Skeletal muscle tissue (tissue), 4 donors: Measurements from ENCODE around the gene FLAD1. TPM values are rescaled to one million over a fixed set of nuclear protein-coding genes. Genes with fewer than 3 reads are reported as not detected.

ENCODE experiments used
- H3K27ac ChIP-seq: one replicate; pipeline ENCODE4 v1.7.0; 2013; ENCODE audit warnings: mild to moderate bottlenecking, low read depth, low read length, inconsistent platforms
- H3K27me3 ChIP-seq, 3 donors: one replicate each; pipeline ENCODE4 v1.7.0; 2013; ENCODE audit warnings: low read length in 3 of 3; ENCODE audit not compliant: control insufficient read depth in 3 of 3, insufficient read depth in 3 of 3
- H3K36me3 ChIP-seq, 3 donors: one replicate each; pipeline ENCODE4 v1.7.0; 2013; ENCODE audit warnings: low read length in 3 of 3; ENCODE audit not compliant: control insufficient read depth in 3 of 3, insufficient read depth in 3 of 3
- H3K4me1 ChIP-seq, 3 donors: one replicate each; pipeline ENCODE4 v1.7.0; 2013; ENCODE audit warnings: low read length in 3 of 3, mild to moderate bottlenecking in 3 of 3; ENCODE audit not compliant: control insufficient read depth in 3 of 3, insufficient read depth in 3 of 3
- H3K4me3 ChIP-seq, 3 donors: one replicate each; pipeline ENCODE4 v1.7.0; 2013; ENCODE audit warnings: low read length in 3 of 3
- H3K9ac ChIP-seq, 3 donors: one replicate each; pipeline ENCODE4 v1.7.0; 2013; ENCODE audit warnings: low read length in 3 of 3, mild to moderate bottlenecking in 3 of 3, moderate library complexity in 2 of 3, low read depth in 1 of 3
- H3K9me3 ChIP-seq, 3 donors: one replicate each; pipeline ENCODE4 v1.7.0; 2013; ENCODE audit warnings: low read length in 3 of 3; ENCODE audit not compliant: control insufficient read depth in 3 of 3
- total RNA-seq: library from RNA; depleted of rRNA; stranded (reverse); fragments of >200 nt; gene quantifications from one replicate; pipeline ENCODE4 v1.2.3, GENCODE V29; 2014
- donor health status: Osteomylitis.

FLAD1 gene
- total RNA-seq, 1 donor from 2014 or later, result 16.2 TPM

- H3K9me3 ChIP-seq, result no peaks in the 10 kb centered on the region
- no peak overlapping the region for H3K9ac ChIP-seq
- H3K27me3 ChIP-seq, result no peaks in the 10 kb centered on the region
- H3K4me1 ChIP-seq, result peaks cover 59 to 75% (median 61%) of the 10 kb centered on the region in 3 donors
- peaks cover 20 to 33% (median 21%) of the 10 kb centered on the region in 3 donors for H3K36me3 ChIP-seq
- H3K4me3 ChIP-seq, result no peak overlapping the region
- H3K27ac ChIP-seq, result peak overlapping the region; percentile 5
These were observed 23.7 kb upstream of the FLAD1 start for GRCh38 chr1:154959426-154959780.

DNA sequence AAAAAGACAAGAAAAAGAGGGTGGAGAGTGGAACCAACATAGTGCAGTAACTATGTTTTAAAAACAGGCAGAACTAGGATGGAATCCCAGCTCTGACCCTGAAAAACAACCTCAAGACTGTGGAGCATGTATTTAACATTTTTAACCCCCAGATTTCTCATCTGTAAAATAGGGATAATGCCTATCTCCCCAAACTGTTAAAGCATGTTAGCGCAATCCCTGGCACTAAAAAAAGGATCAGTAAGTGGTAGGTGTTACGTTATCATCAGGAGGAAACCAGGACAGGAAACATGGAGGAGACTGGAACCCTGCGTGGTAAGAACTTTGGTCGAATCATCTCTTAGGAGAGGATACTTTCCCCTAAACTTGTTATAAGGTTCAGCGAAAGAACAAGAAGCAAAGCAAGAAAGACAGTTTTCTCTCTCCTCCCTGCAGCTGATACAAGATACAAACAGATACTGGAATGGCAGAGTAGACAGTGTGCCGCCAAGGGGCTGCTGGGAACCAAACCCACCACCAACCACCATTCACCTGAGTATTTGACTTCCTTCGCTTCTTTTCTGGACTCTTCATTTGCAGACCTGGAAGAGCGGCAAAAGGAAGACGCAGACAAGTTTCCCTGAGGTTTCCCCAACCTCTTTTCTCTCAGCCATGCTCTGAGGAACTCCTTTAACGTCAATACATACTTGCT is 22.6 kb upstream of the FLAD1 start:
- Histone ChIP-seq H3K9ac (peak overlapping the region; percentile 89 to 99 (median 95)), H3K9me3 (no peaks in the 10 kb centered on the region)

GRCh38 chr1:154961207-154962155 is 21.7 kb upstream of the FLAD1 start, which contains the start of gene PYGO2:
PYGO2 (minus strand) TSS chr1:154961782; CDS start chr1:154961576, 206 bp downstream.
- Histone ChIP-seq H3K9me3 (no peaks in the 10 kb centered on the region), H3K4me1 (peaks cover 45 to 58% (median 45%) of the 10 kb centered on the region in 3 donors), H3K9ac (peak within 1 kb of the TSS; percentile 89 to 99 (median 95)), H3K36me3 (peaks cover 37 to 53% (median 39%) of the 10 kb centered on the region in 3 donors), H3K4me3 (peak within 1 kb of the TSS; percentile 87 to 90 (median 90)), H3K27me3 (no peaks in the 10 kb centered on the region), H3K27ac (peak within 1 kb of the TSS; percentile 94)

More for the DNA sequence above, 22.6 kb upstream of the FLAD1 start:
- Histone ChIP-seq H3K27me3 (no peaks in the 10 kb centered on the region), H3K4me1 (peaks cover 48 to 63% (median 49%) of the 10 kb centered on the region in 3 donors), H3K36me3 (peaks cover 29 to 44% (median 31%) of the 10 kb centered on the region in 3 donors), H3K4me3 (peak overlapping the region; percentile 87 to 90 (median 90)), H3K27ac (peak overlapping the region; percentile 94)

GRCh38 chr1:154962156-154962749 is 20.9 kb upstream of the FLAD1 start:
- peaks cover 37 to 50% (median 42%) of the 10 kb centered on the region in 3 donors for H3K4me1 ChIP-seq
- peaks cover 37 to 60% (median 45%) of the 10 kb centered on the region in 3 donors for H3K36me3 ChIP-seq
- peak overlapping the region; percentile 89 to 99 (median 95) for H3K9ac ChIP-seq
- H3K27me3 ChIP-seq, result no peaks in the 10 kb centered on the region
- peak overlapping the region; percentile 87 to 90 (median 90) for H3K4me3 ChIP-seq
- peak overlapping the region; percentile 94 for H3K27ac ChIP-seq
- H3K9me3 ChIP-seq, result no peaks in the 10 kb centered on the region

DNA sequence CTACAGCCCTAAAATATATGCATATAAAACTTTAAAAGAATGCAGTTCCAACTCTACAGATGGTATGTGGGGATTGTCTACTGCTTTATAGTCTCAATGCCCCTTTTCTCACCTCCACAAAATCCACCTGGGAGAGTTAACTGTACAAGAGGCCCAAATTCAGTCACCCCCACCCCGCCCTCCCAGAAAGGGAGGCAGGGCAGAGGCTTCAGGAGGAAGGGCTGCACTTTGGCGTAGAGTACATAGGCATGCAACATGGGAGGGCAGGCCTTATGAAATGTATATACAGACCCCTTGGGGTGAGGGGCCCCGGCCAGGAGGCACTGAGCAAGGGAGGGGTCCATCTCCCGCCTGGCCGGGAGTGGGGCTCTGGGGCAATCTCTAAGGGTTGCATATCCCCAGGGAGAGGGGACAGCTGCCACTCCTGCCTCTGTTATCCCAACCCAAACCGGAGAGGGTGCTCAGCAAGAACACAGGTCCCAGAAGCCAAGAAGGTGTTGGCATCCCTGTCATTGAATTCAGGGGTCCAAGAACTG is 20.3 kb upstream of the FLAD1 start:
- no peaks in the 10 kb centered on the region for H3K27me3 ChIP-seq
- H3K4me3 ChIP-seq, result peak overlapping the region; percentile 87 to 90 (median 90)
- H3K9me3 ChIP-seq, result no peaks in the 10 kb centered on the region
- H3K27ac ChIP-seq, result no peak overlapping the region
- H3K4me1 ChIP-seq, result peaks cover 37 to 49% (median 37%) of the 10 kb centered on the region in 3 donors
- H3K36me3 ChIP-seq, result peaks cover 43 to 65% (median 51%) of the 10 kb centered on the region in 3 donors
- H3K9ac ChIP-seq, result peak overlapping the region; percentile 89 to 99 (median 95)

- Histone ChIP-seq H3K4me1 (peaks cover 30 to 49% (median 40%) of the 10 kb centered on the region in 3 donors), H3K9ac (peak overlapping the region in 1 of 3 donors; percentile 99), H3K36me3 (peaks cover 43 to 63% (median 53%) of the 10 kb centered on the region in 3 donors), H3K27ac (no peak overlapping the region), H3K9me3 (no peaks in the 10 kb centered on the region), H3K27me3 (no peaks in the 10 kb centered on the region), H3K4me3 (no peak overlapping the region)
These were observed 19.5 kb upstream of the FLAD1 start for GRCh38 chr1:154963643-154964042.

DNA sequence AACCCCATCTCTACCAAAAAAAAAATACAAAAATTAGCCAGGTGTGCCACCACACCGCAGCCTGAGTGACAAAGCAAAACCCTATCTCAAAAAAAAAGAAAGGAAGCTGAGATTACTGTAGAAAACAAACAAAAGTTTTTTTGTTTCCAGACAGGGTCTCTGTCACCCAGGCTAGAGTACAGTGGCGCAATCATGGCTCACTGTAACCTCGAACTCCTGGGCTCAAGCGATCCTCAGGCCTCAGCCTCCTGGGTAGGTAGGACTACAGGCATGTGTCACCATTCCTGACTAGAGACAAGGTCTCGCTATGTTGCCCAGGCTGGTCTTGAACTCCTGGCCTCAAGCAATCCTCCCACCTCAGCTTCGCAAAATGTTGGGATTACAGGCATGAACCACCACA is 18.8 kb upstream of the FLAD1 start:
- H3K27me3 ChIP-seq, result no peaks in the 10 kb centered on the region
- no peak overlapping the region for H3K4me3 ChIP-seq
- peaks cover 36 to 61% (median 56%) of the 10 kb centered on the region in 3 donors for H3K36me3 ChIP-seq
- peaks cover 34 to 49% (median 43%) of the 10 kb centered on the region in 3 donors for H3K4me1 ChIP-seq
- H3K9me3 ChIP-seq, result no peaks in the 10 kb centered on the region
- H3K9ac ChIP-seq, result no peak overlapping the region
- no peak overlapping the region for H3K27ac ChIP-seq

DNA sequence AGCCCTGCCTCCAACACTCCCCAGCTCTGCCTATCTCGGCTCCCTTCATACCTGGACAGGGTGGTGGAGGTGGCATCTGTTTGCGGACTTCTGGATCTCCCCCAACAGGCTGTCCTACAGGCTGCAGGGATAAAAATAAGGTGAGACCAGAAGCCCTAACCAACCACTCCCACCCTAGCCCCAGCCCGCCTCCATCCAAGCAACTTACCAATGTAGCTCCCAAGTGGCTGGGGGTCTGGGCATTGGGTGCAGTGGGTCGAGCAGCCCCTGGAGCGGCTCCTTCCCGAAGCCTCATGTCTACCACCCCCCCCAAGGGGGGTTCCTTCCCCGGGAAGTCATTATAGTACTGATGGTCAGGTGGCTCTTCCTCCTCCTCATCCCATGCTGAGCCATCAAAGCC is 17.0 kb upstream of the FLAD1 start:
- Histone ChIP-seq H3K27ac (no peak overlapping the region), H3K9ac (no peak overlapping the region), H3K4me1 (peaks cover 43 to 57% (median 49%) of the 10 kb centered on the region in 3 donors), H3K9me3 (no peaks in the 10 kb centered on the region), H3K4me3 (no peak overlapping the region), H3K27me3 (no peaks in the 10 kb centered on the region), H3K36me3 (peaks cover 31 to 57% (median 51%) of the 10 kb centered on the region in 3 donors)

DNA sequence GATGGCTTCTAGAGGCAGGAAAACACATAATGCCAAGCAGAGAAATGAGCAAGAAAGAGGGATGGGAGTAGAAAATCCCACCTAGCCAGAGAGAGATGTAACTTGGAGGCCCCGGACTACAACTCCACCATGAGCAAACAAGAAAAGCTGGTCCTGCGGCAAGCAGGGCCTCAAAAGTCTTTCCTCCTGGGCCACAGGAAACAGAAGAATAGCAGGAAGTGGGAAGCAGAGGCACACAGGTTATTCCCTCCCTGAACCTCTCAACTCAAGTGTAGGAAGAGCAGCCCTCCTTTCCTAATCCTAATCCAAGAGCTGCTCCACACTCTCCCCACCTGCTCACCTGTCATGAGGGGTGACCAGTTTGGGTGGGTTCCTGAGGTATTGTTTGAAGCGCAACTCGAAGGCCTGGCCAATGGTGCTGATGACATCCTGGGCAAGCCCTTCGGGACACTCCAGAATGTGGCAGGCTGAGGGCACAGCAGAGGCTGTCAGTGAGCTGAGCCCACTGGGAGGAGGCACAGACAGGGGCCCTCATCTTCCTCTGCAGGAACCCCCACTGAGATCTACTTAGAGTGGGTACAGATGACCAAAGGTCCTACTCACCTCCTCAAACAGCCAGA is 15.7 kb upstream of the FLAD1 start:
- no peaks in the 10 kb centered on the region for H3K9me3 ChIP-seq
- H3K27me3 ChIP-seq, result no peaks in the 10 kb centered on the region
- peaks cover 50 to 63% (median 56%) of the 10 kb centered on the region in 3 donors for H3K4me1 ChIP-seq
- peak overlapping the region; percentile 99 for H3K27ac ChIP-seq
- H3K9ac ChIP-seq, result peak overlapping the region in 1 of 3 donors; percentile 10
- no peak overlapping the region for H3K4me3 ChIP-seq
- peaks cover 31 to 57% (median 51%) of the 10 kb centered on the region in 3 donors for H3K36me3 ChIP-seq
